K562 (cell line): ENCODE data around the gene GOLT1A. TPM values are rescaled to one million over a fixed set of nuclear protein-coding genes. Genes with fewer than 3 reads are reported as not detected.

Source experiments
- ATAC-seq: fragments of 200-7000 bp; cut with Tn5 transposase; 3 replicates; pipeline ENCODE4 v1.9.1; 2020; ENCODE audit warnings: moderate library complexity
- Bru-seq: library from RNA; stranded (reverse); fragments of 400-500 nt; gene quantifications from one replicate; lab custom pipeline; 2021; lab: Mats Ljungman, UMichigan
- BruChase-seq, 2 experiments: library from RNA; stranded (reverse); fragments of 400-500 nt; gene quantifications; one replicate each; lab custom pipeline; 2021; lab: Mats Ljungman, UMichigan
- BruUV-seq: library from RNA; stranded (reverse); fragments of 400-500 nt; replicated peaks from 2 replicates; lab custom pipeline; 2021; lab: Mats Ljungman, UMichigan
- CTCF ChIA-PET: fragments of 300-600 bp; formaldehyde crosslinking; extraction: SDS; loops from one replicate; lab custom pipeline; 2021; ENCODE audit warnings: low intra/inter-chr PET ratio; lab: Yijun Ruan, JAX
- POLR2A ChIA-PET: fragments of 300-600, 350-650 bp; sonication (Branson Sonifier 250); formaldehyde crosslinking; extraction: SDS; loops from one replicate; lab custom pipeline; 2021; ENCODE audit warnings: antibody characterized with exemption, inconsistent platforms; lab: Yijun Ruan, JAX
- DNase-seq, 4 experiments: peaks; one replicate each; pipeline versions ENCODE4 v3.0.0 to v3.0.0-alpha.2; 2011 to 2018; ENCODE audit warnings: low spot score in 3 of 4, mixed read lengths in 3 of 4; ENCODE audit errors: extremely low read depth in 1 of 4
- FAIRE-seq: peaks from 2 replicates; lab custom pipeline; 2011; peaks lifted over from hg19 to GRCh38; lab: Jason Lieb, UNC
- H2AFZ ChIP-seq: 2 replicates; pipeline ENCODE4 v1.6.0; 2011; ENCODE audit warnings: low read depth, low read length, control low read depth, inconsistent platforms
- H3K27ac ChIP-seq: fragments of 200-600 bp; 3 replicates; pipeline ENCODE4 v1.8.0; 2011; ENCODE audit warnings: low read depth, mild to moderate bottlenecking, control low read depth, inconsistent platforms, low read length, moderate library complexity, mixed read lengths; ENCODE audit errors: extremely low read depth
- H3K27me3 ChIP-seq, 2 experiments: fragments of 300-600 bp in 1 of 2; 2 replicates in 1 of 2; 3 replicates in 1 of 2; pipeline versions ENCODE4 v1.6.0 to v1.8.0; 2011; ENCODE audit warnings: inconsistent platforms in 2 of 2, low read length in 2 of 2, mild to moderate bottlenecking in 1 of 2, mixed read lengths in 1 of 2, moderate library complexity in 1 of 2; ENCODE audit not compliant: control insufficient read depth in 2 of 2, insufficient read depth in 2 of 2
- H3K36me3 ChIP-seq: fragments of 300-600 bp; 3 replicates; pipeline ENCODE4 v1.8.0; 2011; ENCODE audit warnings: mild to moderate bottlenecking, low read length, inconsistent platforms; ENCODE audit not compliant: control insufficient read depth, insufficient read depth
- H3K4me1 ChIP-seq, 2 experiments: fragments of 200-600 bp in 1 of 2; replicated peaks in 1 of 2; 2 replicates in 1 of 2; 3 replicates in 1 of 2; pipeline versions ENCODE4 v1.5.1 to v1.8.0; 2011; ENCODE audit warnings: inconsistent platforms in 2 of 2, low read length in 2 of 2, mild to moderate bottlenecking in 1 of 2, mixed read lengths in 1 of 2, moderate library complexity in 1 of 2; ENCODE audit not compliant: control insufficient read depth in 2 of 2, insufficient read depth in 2 of 2
- H3K4me2 ChIP-seq: 2 replicates; pipeline ENCODE4 v1.6.1; 2011; ENCODE audit warnings: low read length, control low read depth, inconsistent platforms, mixed read lengths; ENCODE audit not compliant: insufficient read depth
- H3K4me3 ChIP-seq: fragments of 200-600 bp; sonication (generic), shearing (Covaris generic); 2 replicates; pipeline ENCODE4 v1.5.1; 2016; ENCODE audit warnings: control low read depth, inconsistent platforms
- H3K79me2 ChIP-seq: fragments of 200-600 bp; 3 replicates; pipeline ENCODE4 v1.8.0; 2011; ENCODE audit warnings: low read length, inconsistent platforms; ENCODE audit not compliant: control insufficient read depth, insufficient read depth
- H3K9ac ChIP-seq, 2 experiments: 2 replicates each; pipeline versions ENCODE4 v1.6.0 to v1.6.1; 2011; ENCODE audit warnings: low read depth in 2 of 2, low read length in 2 of 2, control low read depth in 1 of 2, inconsistent platforms in 1 of 2, mild to moderate bottlenecking in 1 of 2, mixed read lengths in 1 of 2; ENCODE audit not compliant: insufficient read depth in 1 of 2
- H3K9me1 ChIP-seq: one replicate; pipeline ENCODE4 v1.6.0; 2011; ENCODE audit warnings: inconsistent platforms, mild to moderate bottlenecking, low read length, moderate library complexity; ENCODE audit not compliant: control insufficient read depth, insufficient read depth
- H3K9me3 ChIP-seq: replicated peaks from 2 replicates; pipeline ENCODE4 v1.5.1; 2011; ENCODE audit warnings: low read depth, low read length, inconsistent platforms; ENCODE audit not compliant: control insufficient read depth, insufficient read depth
- H4K20me1 ChIP-seq: replicated peaks from 2 replicates; pipeline ENCODE4 v1.6.1; 2011; ENCODE audit warnings: low read length, inconsistent platforms, mixed read lengths; ENCODE audit not compliant: control insufficient read depth, insufficient read depth
- DEAF1 ChIP-seq: fragments of 450-650 bp; formaldehyde crosslinking; IDR thresholded peaks from 2 replicates; pipeline ENCODE4 v1.4.0; 2020; ENCODE audit warnings: mild to moderate bottlenecking, moderate library complexity
- FOXA3 ChIP-seq, 2 experiments: fragments of 450-650 bp in 1 of 2; sonication (generic) in 1 of 2; formaldehyde crosslinking; IDR thresholded peaks in 1 of 2; conservative IDR thresholded peaks in 1 of 2; 2 replicates each; pipeline versions ENCODE4 v1.4.0 to v1.8.0; 2020 to 2022; ENCODE audit warnings: mild to moderate bottlenecking in 2 of 2, missing genetic modification reagents in 1 of 2
- HDAC2 ChIP-seq: fragments of 450-650 bp; IDR thresholded peaks from 2 replicates; pipeline ENCODE4 v1.6.1; 2016; ENCODE audit warnings: mild to moderate bottlenecking
- MAX ChIP-seq: sonication (generic); formaldehyde crosslinking; IDR thresholded peaks from 2 replicates; pipeline ENCODE4 v1.9.0; 2022; ENCODE audit warnings: mild to moderate bottlenecking, missing genetic modification reagents
- POLR2AphosphoS2 ChIP-seq: IDR thresholded peaks from 2 replicates; pipeline ENCODE4 v1.6.1; 2012; ENCODE audit warnings: low read length, improper control_type of control experiment
- RBFOX2 ChIP-seq: fragments of 200-400 bp; formaldehyde crosslinking; IDR thresholded peaks from 2 replicates; pipeline ENCODE4 v1.6.1; 2017; ENCODE audit warnings: low read depth, mild to moderate bottlenecking, low read length, moderate library complexity
- TOE1 ChIP-seq, 2 experiments: fragments of 450-650 bp in 1 of 2; sonication (generic) in 1 of 2; formaldehyde crosslinking in 1 of 2; IDR thresholded peaks; 2 replicates each; pipeline versions ENCODE4 v1.7.1 to v1.8.0; 2016 to 2022; ENCODE audit warnings: borderline replicate concordance in 2 of 2, mild to moderate bottlenecking in 2 of 2, antibody characterized with exemption in 1 of 2, inconsistent platforms in 1 of 2, low read depth in 1 of 2, missing genetic modification reagents in 1 of 2, moderate library complexity in 1 of 2
- WGBS: fragments of 100-300 bp; shearing (Covaris generic); methylation state at CpG from one replicate; pipeline ENCODE4 v1.1.6; 2016; ENCODE audit warnings: low coverage, mixed read lengths; ENCODE audit not compliant: insufficient coverage; ENCODE audit errors: missing lambda C conversion rate; 5-methylcytosine and 5-hydroxymethylcytosine counted together
- in situ Hi-C: fragments of 300-500 bp; cut with MboI; formaldehyde crosslinking; loops from 4 replicates; pipeline ENCODE4 v1.15.0; 2018; ENCODE audit warnings: inconsistent platforms, mixed read lengths
- intact Hi-C: fragments of 100-400 bp; cut with micrococcal nuclease; formaldehyde crosslinking; loops from 2 replicates; pipeline ENCODE4 v1.14.2; 2022
- long read RNA-seq, 3 experiments: library from polyadenylated mRNA in 2 of 3; library from RNA in 1 of 3; unstranded in 2 of 3; stranded (forward) in 1 of 3; transcript quantifications; one replicate each; pipeline ENCODE4 v2.0.0, GENCODE V29; 2019 to 2022
- polyA minus RNA-seq, 3 experiments: library from RNA; depleted of rRNA, polyadenylated mRNA; stranded (reverse); fragments of >200 nt; gene quantifications; 2 replicates each; pipeline ENCODE4 v1.2.3, GENCODE V29; 2011
- polyA plus RNA-seq, 8 experiments: library from polyadenylated mRNA; depleted of rRNA in 4 of 8; stranded (reverse) in 5 of 8; unstranded in 3 of 8; fragments of >200 nt; fragmentation: Nextera tagmentation in 2 of 8; fragmentation: Illumina TruSeq in 1 of 8; extraction: Ambion mirVana in 2 of 8; extraction: Trizol in 1 of 8; gene quantifications; 2 replicates each; pipeline versions ENCODE4 v1.2.1 to v1.2.3, GENCODE V29; 2011 to 2014; ENCODE audit warnings: inconsistent platforms in 1 of 8, missing spikeins in 1 of 8
- total RNA-seq, 7 experiments: library from RNA; depleted of rRNA in 6 of 7; stranded (reverse); fragments of >200 nt in 6 of 7; fragmentation: Illumina TruSeq in 2 of 7; extraction: Trizol in 2 of 7; gene quantifications; 2 replicates each; pipeline versions ENCODE4 v1.2.1 to v1.2.3, GENCODE V29; 2011 to 2021; ENCODE audit warnings: low replicate concordance in 1 of 7

Gene GOLT1A
- total RNA-seq (2011; cell fraction: chromatin; rRNA removed; ENCODE audit: low replicate concordance) = not detected in 2 replicates
- total RNA-seq (2011; cell fraction: nucleolus; rRNA removed) = not detected in 2 replicates
- not detected in 2 replicates for total RNA-seq (2011; cell fraction: nucleoplasm; rRNA removed)
- total RNA-seq (2014; rRNA removed) (not detected in 2 replicates), total RNA-seq (2014; rRNA removed; fragmentation: Illumina TruSeq; extraction: Trizol) (not detected in 2 replicates), total RNA-seq (2015; rRNA removed; fragmentation: Illumina TruSeq; extraction: Trizol) (not detected in 2 replicates), total RNA-seq (2021) (not detected in 2 replicates), polyA plus RNA-seq (2011; rRNA removed) (not detected in 2 replicates), polyA plus RNA-seq (2014; fragmentation: Illumina TruSeq; extraction: Trizol) (not detected in 2 replicates), polyA plus RNA-seq (2014; fragmentation: Nextera tagmentation; extraction: Ambion mirVana) (not detected), polyA plus RNA-seq (2014; rRNA removed) (not detected in 2 replicates), polyA minus RNA-seq (2011; rRNA and poly(A)+ RNA removed) (not detected in 2 replicates), Bru-seq, nascent RNA (percentile 14 among the genes with signal in this experiment), BruChase-seq, experiment 1, labeled RNA remaining after a 2-hour chase (not detected), BruChase-seq, experiment 2, labeled RNA remaining after a 6-hour chase (percentile 10 among the genes with signal in this experiment)
- not detected in 2 replicates for polyA plus RNA-seq (2011; cell fraction: cytosol; rRNA removed)
- polyA plus RNA-seq (2011; cell fraction: nucleus; rRNA removed) = not detected in 2 replicates
- 0.16 TPM in 1 of 2 replicates, not detected in the other for polyA plus RNA-seq (2012)
- polyA minus RNA-seq (2011; cell fraction: cytosol; rRNA and poly(A)+ RNA removed) = not detected in 2 replicates
- polyA minus RNA-seq (2011; cell fraction: nucleus; rRNA and poly(A)+ RNA removed) = not detected in 2 replicates
- long read RNA-seq, experiment 1 = 0 reads
- long read RNA-seq, experiment 2 = 0 reads
- long read RNA-seq, experiment 3 = 0 reads

- ChIA-PET CTCF (interaction anchor here (1.3 to 1.9 kb wide), 2 partner anchors 149 to 153 kb away, joined by 3 to 19 read pairs; no protein-coding TSS in a partner anchor), POLR2A (interaction anchor here (0.5 to 1.4 kb wide), 9 partner anchors 9 to 903 kb away, joined by 3 to 4 read pairs (median 3); no protein-coding TSS in a partner anchor)
- H3K9ac ChIP-seq = no peak within 1 kb of the TSS
- peak within 1 kb of the TSS; percentile 42; the same call in 1 of the 2 replicates for H3K4me2 ChIP-seq
- in situ Hi-C loops = loop anchor here (5.0 kb wide), 1 partner anchor 148 kb away; no protein-coding TSS in a partner anchor
- no peak within 1 kb of the TSS for H3K4me3 ChIP-seq
- no peaks in the 10 kb centered on the region for H4K20me1 ChIP-seq
- no peaks in the 10 kb centered on the region for H3K9me1 ChIP-seq
- peak within 1 kb of the TSS; percentile 10; the same call in 1 of the 2 replicates for H2AFZ ChIP-seq
- H3K27me3 ChIP-seq = peaks cover 4 to 21% of the 10 kb centered on the region in 2 experiments; a peak in 2 of 5 replicates
- H3K27ac ChIP-seq = no peak within 1 kb of the TSS
- H3K36me3 ChIP-seq = no peaks in the 10 kb centered on the region
- H3K4me1 ChIP-seq = peaks cover 0 to 10% of the 10 kb centered on the region in 2 experiments; a peak in 3 of 5 replicates
- no peaks in the 10 kb centered on the region for H3K79me2 ChIP-seq
- intact Hi-C loops = loop anchor here (1.0 kb wide), 1 partner anchor 149 kb away; no protein-coding TSS in a partner anchor
- no peaks in the 10 kb centered on the region for H3K9me3 ChIP-seq
- 11% methylated on average over 41 of the region's 41 CpGs for WGBS
- peak; percentile 44 to 71 (median 64) for DNase-seq
- peak; percentile 82 for FAIRE-seq
- peak; percentile 90 for ATAC-seq
- no TSS peak for BruUV-seq
- no peak for TF ChIP-seq POLR2AphosphoS2
- TF ChIP-seq TOE1 (IDR thresholded peaks at IDR 0.05; ENCODE audit: borderline replicate concordance) = no peak
- TF ChIP-seq TOE1 (CRISPR knock-in tag; IDR thresholded peaks at IDR 0.05; ENCODE audit: borderline replicate concordance, low read depth) = 0 out of 2 replicates have a peak, but pooled peaks have one; percentile 49
- peak; percentile 82 to 87 for TF ChIP-seq FOXA3 (CRISPR knock-in tag; conservative IDR thresholded peaks at IDR 0.05 in 1 of 2, IDR thresholded peaks at IDR 0.05 in 1 of 2)
- TF ChIP-seq MAX (CRISPR knock-in tag) = peak; percentile 37
- TF ChIP-seq HDAC2 = 0 out of 2 replicates have a peak, but pooled peaks have one; percentile 26
- no peak for TF ChIP-seq RBFOX2
- TF ChIP-seq DEAF1 (CRISPR knock-in tag) = peak; percentile 88
These were observed at the start of gene GOLT1A for GRCh38 chr1:204213668-204214662. TSS of gene GOLT1A (minus strand) at chr1:204213988. CDS start at chr1:204213906, 82 bp downstream.
